GM23338 (cell line): ENCODE results near the gene DNASE1L2. TPM values are rescaled to one million over a fixed set of nuclear protein-coding genes. Genes with fewer than 3 reads are reported as not detected.

Experiments
- ATAC-seq: fragments of 200-7000 bp; cut with Tn5 transposase; 3 replicates; pipeline ENCODE4 v1.9.1; 2020
- DNase-seq: peaks from one replicate; pipeline ENCODE4 v3.0.0-alpha.2; 2015; ENCODE audit warnings: low spot score
- H2AFZ ChIP-seq: fragments of 200-600 bp; sonication (generic); 2 replicates; pipeline ENCODE4 v1.8.0; 2016; ENCODE audit warnings: antibody characterized with exemption, mild to moderate bottlenecking, moderate library complexity
- H3F3A ChIP-seq: fragments of 200-600 bp; sonication (generic); replicated peaks from 2 replicates; pipeline ENCODE4 v1.8.0; 2017; ENCODE audit warnings: antibody characterized with exemption, mixed run types, low read depth
- H3K27ac ChIP-seq: fragments of 200-600 bp; sonication (generic); 2 replicates; pipeline ENCODE4 v1.6.1; 2016; ENCODE audit warnings: low read depth
- H3K27me3 ChIP-seq: fragments of 200-600 bp; sonication (generic); 2 replicates; pipeline ENCODE4 v1.8.0; 2016; ENCODE audit warnings: mild to moderate bottlenecking, mixed run types, moderate library complexity; ENCODE audit not compliant: insufficient read depth
- H3K36me3 ChIP-seq: fragments of 200-600 bp; sonication (generic); 2 replicates; pipeline ENCODE4 v1.8.0; 2016; ENCODE audit warnings: mild to moderate bottlenecking; ENCODE audit not compliant: insufficient read depth
- H3K4me1 ChIP-seq: fragments of 200-600 bp; sonication (generic); 2 replicates; pipeline ENCODE4 v1.8.0; 2016; ENCODE audit warnings: mild to moderate bottlenecking, moderate library complexity; ENCODE audit not compliant: insufficient read depth
- H3K4me2 ChIP-seq: fragments of 200-600 bp; sonication (generic); 2 replicates; pipeline ENCODE4 v1.7.1; 2017; ENCODE audit warnings: mixed run types
- H3K4me3 ChIP-seq: fragments of 200-600 bp; sonication (generic); 2 replicates; pipeline ENCODE4 v1.6.1; 2016; ENCODE audit warnings: mixed run types
- H3K79me2 ChIP-seq: fragments of 200-600 bp; sonication (generic); replicated peaks from 2 replicates; pipeline ENCODE4 v1.8.0; 2017; ENCODE audit warnings: mild to moderate bottlenecking; ENCODE audit not compliant: insufficient read depth
- H3K9me2 ChIP-seq: fragments of 200-600 bp; sonication (generic); 2 replicates; pipeline ENCODE4 v1.8.0; 2017; ENCODE audit not compliant: insufficient read depth
- H4K20me1 ChIP-seq: fragments of 200-600 bp; sonication (generic); replicated peaks from 2 replicates; pipeline ENCODE4 v1.8.0; 2017; ENCODE audit warnings: mild to moderate bottlenecking; ENCODE audit not compliant: insufficient read depth
- H3K27ac Mint-ChIP-seq: 2 replicates; pipeline ENCODE4 v1.8.0; 2020; ENCODE audit warnings: inconsistent platforms, mild to moderate bottlenecking, moderate library complexity, mixed read lengths
- H3K27me3 Mint-ChIP-seq: 3 replicates; pipeline ENCODE4 v1.8.0; 2022; ENCODE audit warnings: low read depth, mild to moderate bottlenecking, moderate library complexity, mixed read lengths, inconsistent platforms; ENCODE audit not compliant: insufficient read depth, poor library complexity
- H3K36me3 Mint-ChIP-seq: 3 replicates; pipeline ENCODE4 v1.8.0; 2021; ENCODE audit warnings: low read depth, mild to moderate bottlenecking, inconsistent platforms, moderate library complexity, mixed read lengths
- H3K4me1 Mint-ChIP-seq: 3 replicates; pipeline ENCODE4 v1.8.0; 2020; ENCODE audit warnings: mild to moderate bottlenecking, inconsistent platforms, mixed read lengths
- H3K4me3 Mint-ChIP-seq: 3 replicates; pipeline ENCODE4 v1.8.0; 2021; ENCODE audit warnings: moderate library complexity, mild to moderate bottlenecking, inconsistent platforms, mixed read lengths
- H3K9me3 Mint-ChIP-seq: 3 replicates; pipeline ENCODE4 v1.8.0; 2020; ENCODE audit warnings: moderate library complexity, mild to moderate bottlenecking, inconsistent platforms, mixed read lengths
- CREB1 ChIP-seq: fragments of 250-450 bp; sonication (Bioruptor Pico); IDR thresholded peaks from 2 replicates; pipeline ENCODE4 v1.5.0; 2020; ENCODE audit warnings: low read depth, mild to moderate bottlenecking, moderate library complexity
- CTCF ChIP-seq, 2 experiments: fragments of 200-600 bp in 1 of 2; sonication (generic) in 1 of 2; conservative IDR thresholded peaks; 2 replicates each; pipeline versions ENCODE4 v1.5.1 to v1.6.1; 2016 to 2017; ENCODE audit warnings: antibody characterized with exemption in 2 of 2, low read depth in 2 of 2, mild to moderate bottlenecking in 2 of 2, moderate library complexity in 1 of 2
- ETS1 ChIP-seq: IDR thresholded peaks from 2 replicates; pipeline ENCODE4 v1.6.1; 2016; ENCODE audit warnings: antibody characterized with exemption
- EZH2 ChIP-seq: fragments of 200-600 bp; sonication (generic); IDR thresholded peaks from one replicate; pipeline ENCODE4 v1.8.0; 2017; ENCODE audit warnings: antibody characterized with exemption, mild to moderate bottlenecking, low read depth; ENCODE audit not compliant: unreplicated experiment
- EZH2phosphoT487 ChIP-seq: fragments of 200-600 bp; sonication (generic); IDR thresholded peaks from one replicate; pipeline ENCODE4 v1.8.1; 2018; ENCODE audit warnings: antibody characterized with exemption; ENCODE audit not compliant: unreplicated experiment
- JUNB ChIP-seq: IDR thresholded peaks from one replicate; pipeline ENCODE4 v1.6.1; 2016; ENCODE audit warnings: antibody characterized with exemption; ENCODE audit not compliant: unreplicated experiment
- NANOG ChIP-seq: IDR thresholded peaks from 2 replicates; pipeline ENCODE4 v1.6.1; 2016; ENCODE audit warnings: antibody characterized with exemption, borderline replicate concordance
- POLR2AphosphoS5 ChIP-seq: IDR thresholded peaks from 2 replicates; pipeline ENCODE4 v1.6.1; 2016; ENCODE audit warnings: antibody characterized with exemption, low read depth
- REST ChIP-seq: IDR thresholded peaks from one replicate; pipeline ENCODE4 v1.6.1; 2018; ENCODE audit warnings: antibody characterized with exemption; ENCODE audit not compliant: unreplicated experiment
- STAT1 ChIP-seq: IDR thresholded peaks from one replicate; pipeline ENCODE4 v1.6.1; 2016; ENCODE audit warnings: antibody characterized with exemption; ENCODE audit not compliant: unreplicated experiment
- ZNF114 ChIP-seq: fragments of 250-450 bp; sonication (Bioruptor Pico); IDR thresholded peaks from 2 replicates; pipeline ENCODE4 v1.5.0; 2020; ENCODE audit warnings: mild to moderate bottlenecking, moderate library complexity
- ZNF331 ChIP-seq: fragments of 250-450 bp; sonication (Bioruptor Pico); IDR thresholded peaks from 2 replicates; pipeline ENCODE4 v1.5.0; 2020; ENCODE audit warnings: low read depth, mild to moderate bottlenecking, moderate library complexity
- ZNF462 ChIP-seq: fragments of 250-450 bp; sonication (Bioruptor Pico); IDR thresholded peaks from 2 replicates; pipeline ENCODE4 v1.5.0; 2020; ENCODE audit warnings: mild to moderate bottlenecking, moderate library complexity
- polyA plus RNA-seq: library from polyadenylated mRNA; unstranded; fragments of >200 nt; fragmentation: Nextera tagmentation; extraction: Ambion mirVana; gene quantifications from 2 replicates; pipeline ENCODE4 v1.2.1, GENCODE V29; 2016
- total RNA-seq: library from RNA; depleted of rRNA; stranded (reverse); fragments of >200 nt; shearing (Covaris generic); gene quantifications from 2 replicates; pipeline ENCODE4 v1.2.3, GENCODE V29; 2014

DNASE1L2 gene
- total and polyA plus RNA-seq, 2 experiments from 2014 or later: 0.23 TPM; not detected in 1

- H3K27ac ChIP-seq: no peak overlapping the region
- no peak overlapping the region for H3K4me3 Mint-ChIP-seq
- TF ChIP-seq EZH2phosphoT487 (no peak), STAT1 (no peak), POLR2AphosphoS5 (no peak), CREB1 (CRISPR knock-in tag) (no peak), CTCF (conservative IDR thresholded peaks at IDR 0.05; ENCODE audit: low read depth in 2 of 2) (no peak), ZNF114 (CRISPR knock-in tag) (no peak), ETS1 (no peak), JUNB (no peak), ZNF462 (CRISPR knock-in tag) (no peak), EZH2 (no peak), REST (no peak), ZNF331 (no peak), NANOG (no peak)
- no peak overlapping the region for H3K27ac Mint-ChIP-seq
- H3K27me3 Mint-ChIP-seq: peaks cover 13% of the 10 kb centered on the region
- DNase-seq: no peak
- H3K27me3 ChIP-seq: peaks cover under 1% of the 10 kb centered on the region; the same call in 1 of the 2 replicates
- ATAC-seq: no peak
- H3K79me2 ChIP-seq: peaks cover 18% of the 10 kb centered on the region
- H3F3A ChIP-seq: no peaks in the 10 kb centered on the region
- H3K4me2 ChIP-seq: no peak overlapping the region
- no peaks in the 10 kb centered on the region for H3K4me1 Mint-ChIP-seq
- H3K9me3 Mint-ChIP-seq: no peaks in the 10 kb centered on the region
- peaks cover 9% of the 10 kb centered on the region; the same call in 2 of the 3 replicates for H3K36me3 Mint-ChIP-seq
- no peaks in the 10 kb centered on the region for H3K9me2 ChIP-seq
- no peaks in the 10 kb centered on the region; the same call in 1 of the 2 replicates for H4K20me1 ChIP-seq
- H3K4me3 ChIP-seq: no peak overlapping the region
- H3K4me1 ChIP-seq: no peaks in the 10 kb centered on the region
- H2AFZ ChIP-seq: no peak overlapping the region
- H3K36me3 ChIP-seq: 0 out of 2 replicates have a peak, but pooled peaks cover 5% of the 10 kb centered on the region
These were observed 5.0 kb upstream of the DNASE1L2 start for GRCh38 chr16:2231016-2231931.
